K562 (cell line): ENCODE measurements around the gene MED22. TPM values are rescaled to one million over a fixed set of nuclear protein-coding genes. Genes with fewer than 3 reads are reported as not detected.

Experiments
- ELK3 ChIP-seq: fragments of 450-650 bp; formaldehyde crosslinking; IDR thresholded peaks from 2 replicates; pipeline ENCODE4 v1.4.0; 2020; ENCODE audit warnings: mild to moderate bottlenecking
- FOXM1 ChIP-seq, 2 experiments: fragments of 450-650 bp in 1 of 2; sonication (generic) in 1 of 2; formaldehyde crosslinking in 1 of 2; IDR thresholded peaks; 2 replicates each; pipeline versions ENCODE4 v1.6.1 to v1.9.0; 2017 to 2022; ENCODE audit warnings: low read depth in 2 of 2, mild to moderate bottlenecking in 2 of 2, missing genetic modification reagents in 1 of 2, moderate library complexity in 1 of 2
- GTF3C2 ChIP-seq: IDR thresholded peaks from 3 replicates; pipeline ENCODE4 v1.6.1; 2011; ENCODE audit warnings: borderline replicate concordance, mild to moderate bottlenecking, moderate library complexity; ENCODE audit not compliant: insufficient read length; ENCODE audit errors: extremely low read depth
- L3MBTL2 ChIP-seq: fragments of 450-650 bp; IDR thresholded peaks from 2 replicates; pipeline ENCODE4 v1.6.1; 2016; ENCODE audit warnings: mild to moderate bottlenecking, moderate library complexity
- PRDM10 ChIP-seq: fragments of 450-650 bp; IDR thresholded peaks from 2 replicates; pipeline ENCODE4 v1.6.1; 2018; ENCODE audit not compliant: partially characterized antibody
- ZBTB33 ChIP-seq: sonication (generic); formaldehyde crosslinking; IDR thresholded peaks from 2 replicates; pipeline ENCODE4 v1.8.1; 2023; ENCODE audit warnings: mild to moderate bottlenecking, missing genetic modification reagents
- ZMIZ1 ChIP-seq, 2 experiments: fragments of 150-350 bp in 1 of 2; IDR thresholded peaks; 2 replicates each; pipeline ENCODE4 v1.6.1; 2012 to 2016; ENCODE audit warnings: low read depth in 2 of 2, low read length in 2 of 2, mild to moderate bottlenecking in 1 of 2, moderate library complexity in 1 of 2
- ZNF76 ChIP-seq: fragments of 250-450 bp; sonication (Bioruptor Pico); IDR thresholded peaks from 2 replicates; pipeline ENCODE4 v1.4.0; 2020; ENCODE audit warnings: mild to moderate bottlenecking, moderate library complexity, borderline replicate concordance
- ZNF780A ChIP-seq: fragments of 250-450 bp; sonication (Bioruptor Pico); IDR thresholded peaks from 2 replicates; pipeline ENCODE4 v1.5.0; 2021; ENCODE audit warnings: mild to moderate bottlenecking
- polyA plus RNA-seq, 8 experiments: library from polyadenylated mRNA; depleted of rRNA in 4 of 8; stranded (reverse) in 5 of 8; unstranded in 3 of 8; fragments of >200 nt; fragmentation: Nextera tagmentation in 2 of 8; fragmentation: Illumina TruSeq in 1 of 8; extraction: Ambion mirVana in 2 of 8; extraction: Trizol in 1 of 8; gene quantifications; 2 replicates each; pipeline versions ENCODE4 v1.2.1 to v1.2.3, GENCODE V29; 2011 to 2014; ENCODE audit warnings: inconsistent platforms in 1 of 8, missing spikeins in 1 of 8
- total RNA-seq, 7 experiments: library from RNA; depleted of rRNA in 6 of 7; stranded (reverse); fragments of >200 nt in 6 of 7; fragmentation: Illumina TruSeq in 2 of 7; extraction: Trizol in 2 of 7; gene quantifications; 2 replicates each; pipeline versions ENCODE4 v1.2.1 to v1.2.3, GENCODE V29; 2011 to 2021; ENCODE audit warnings: low replicate concordance in 1 of 7

Gene MED22
- total and polyA plus RNA-seq, 9 of the 15 experiments (the other 6 are each of a cell fraction or from before 2014, with no cell fraction given) = 0.73 to 35.6 (median 22.3) TPM

GRCh38 chr9:133347985-133348717, at the start of gene MED22, which contains the start of gene RPL7A (continued):
- TF ChIP-seq GTF3C2 (no peak), ZMIZ1 (IDR thresholded peaks at IDR 0.05; ENCODE audit: low read depth in 2 of 2, low read length in 2 of 2) (0 out of 4 replicates have a peak, but pooled peaks of 1 of the 2 experiments have one; percentile 56), PRDM10 (peak; percentile 12), ZBTB33 (CRISPR knock-in tag) (no peak), ELK3 (CRISPR knock-in tag) (no peak), FOXM1 (IDR thresholded peaks at IDR 0.05; ENCODE audit: low read depth) (peak; percentile 77), FOXM1 (CRISPR knock-in tag; IDR thresholded peaks at IDR 0.05; ENCODE audit: low read depth) (no peak), L3MBTL2 (peak; percentile 53; the same call in 1 of the 2 replicates), ZNF780A (CRISPR knock-in tag) (no peak), ZNF76 (CRISPR knock-in tag) (peak; percentile 84; the same call in 1 of the 2 replicates)
